Ascending aorta (tissue), 2 donors: ENCODE measurements around the gene VPS72. TPM values are rescaled to one million over a fixed set of nuclear protein-coding genes. Genes with fewer than 3 reads are reported as not detected.

Experiments
- DNase-seq, 2 donors: peaks; one replicate each; pipeline ENCODE4 v3.0.0-alpha.2; 2019; ENCODE audit warnings: low spot score in 2 of 2
- H3K27ac ChIP-seq, 2 donors: fragments of 200-600 bp; sonication (generic); one replicate each; pipeline ENCODE4 v1.5.1; 2016 to 2017; ENCODE audit warnings: mild to moderate bottlenecking in 1 of 2
- H3K27me3 ChIP-seq: fragments of 200-600 bp; sonication (generic); one replicate; pipeline ENCODE4 v1.5.1; 2017
- H3K36me3 ChIP-seq, 2 donors: fragments of 200-600 bp; sonication (generic); one replicate each; pipeline ENCODE4 v1.5.1; 2016
- H3K4me1 ChIP-seq, 2 donors: fragments of 200-600 bp; sonication (generic); one replicate each; pipeline ENCODE4 v1.5.1; 2016 to 2017; ENCODE audit warnings: mild to moderate bottlenecking in 1 of 2
- H3K4me3 ChIP-seq, 2 donors: fragments of 200-600 bp; sonication (generic); one replicate each; pipeline ENCODE4 v1.5.1; 2016 to 2017; ENCODE audit warnings: mild to moderate bottlenecking in 1 of 2
- H3K9me3 ChIP-seq, 2 donors: fragments of 200-600 bp; sonication (generic); one replicate each; pipeline ENCODE4 v1.5.1; 2016
- CTCF ChIP-seq, 3 experiments: fragments of 200-600 bp in 2 of 3; fragments of 450-650 bp in 1 of 3; sonication (generic) in 2 of 3; IDR thresholded peaks; one replicate each; pipeline ENCODE4 v1.5.1; 2016 to 2019; ENCODE audit warnings: antibody characterized with exemption in 3 of 3, mild to moderate bottlenecking in 1 of 3, moderate library complexity in 1 of 3
- intact Hi-C: fragments of 100-400 bp; cut with DNase I; formaldehyde crosslinking; loops from one replicate; pipeline ENCODE4 v1.15.1; 2023
- total RNA-seq: library from RNA; depleted of rRNA; stranded (reverse); fragments of >200 nt; gene quantifications from one replicate; pipeline ENCODE4 v1.1.0, GENCODE V29; 2016

The VPS72 gene
- total RNA-seq: 33.6 TPM

- Histone ChIP-seq H3K27ac (peak within 1 kb of the TSS; percentile 70 to 83), H3K4me1 (peaks cover 0 to 14% of the 10 kb centered on the region in 2 donors), H3K4me3 (peak within 1 kb of the TSS; percentile 71 to 76), H3K36me3 (peaks cover 9% of the 10 kb centered on the region in 2 donors), H3K27me3 (no peaks in the 10 kb centered on the region), H3K9me3 (no peaks in the 10 kb centered on the region)
- TF ChIP-seq CTCF (IDR thresholded peaks at IDR 0.05): peak in 1 of 3 experiments; percentile 14
- peak; percentile 39 to 93 for DNase-seq
- intact Hi-C loops: no loop called here
These were observed at the start of gene VPS72 for GRCh38 chr1:151189637-151190445. VPS72 (minus strand) TSS chr1:151190197; CDS start chr1:151190121, 76 bp downstream.

- no peaks in the 10 kb centered on the region for H3K9me3 ChIP-seq
- no peak for TF ChIP-seq CTCF (IDR thresholded peaks at IDR 0.05)
- H3K36me3 ChIP-seq: peaks cover 90 to 100% of the 10 kb centered on the region in 2 donors
- H3K4me1 ChIP-seq: no peaks in the 10 kb centered on the region
- H3K4me3 ChIP-seq: no peak overlapping the region
- no peaks in the 10 kb centered on the region for H3K27me3 ChIP-seq
- no peak overlapping the region for H3K27ac ChIP-seq
- no peak for DNase-seq
- intact Hi-C loops: no loop called here
These were observed 48.4 kb upstream of the VPS72 start for GRCh38 chr1:151238467-151238739.

GRCh38 chr1:151237678-151238466 is 47.9 kb upstream of the VPS72 start:
- Histone ChIP-seq H3K27ac (no peak overlapping the region), H3K36me3 (peaks cover 88 to 100% of the 10 kb centered on the region in 2 donors), H3K9me3 (no peaks in the 10 kb centered on the region), H3K27me3 (no peaks in the 10 kb centered on the region), H3K4me1 (no peaks in the 10 kb centered on the region), H3K4me3 (no peak overlapping the region)
- intact Hi-C loops: no loop called here
- TF ChIP-seq CTCF (IDR thresholded peaks at IDR 0.05): no peak
- DNase-seq: no peak

GRCh38 chr1:151235235-151235634 is 45.2 kb upstream of the VPS72 start:
- Histone ChIP-seq H3K4me1 (no peaks in the 10 kb centered on the region), H3K27me3 (no peaks in the 10 kb centered on the region), H3K4me3 (no peak overlapping the region), H3K36me3 (peaks cover 90 to 100% of the 10 kb centered on the region in 2 donors), H3K9me3 (no peaks in the 10 kb centered on the region), H3K27ac (no peak overlapping the region)
- no peak for TF ChIP-seq CTCF (IDR thresholded peaks at IDR 0.05)
- no peak for DNase-seq
- intact Hi-C loops: no loop called here

- Histone ChIP-seq H3K9me3 (no peaks in the 10 kb centered on the region), H3K36me3 (peaks cover 4 to 15% of the 10 kb centered on the region in 2 donors), H3K27ac (no peak overlapping the region), H3K4me1 (no peaks in the 10 kb centered on the region), H3K4me3 (no peak overlapping the region), H3K27me3 (no peaks in the 10 kb centered on the region)
- intact Hi-C loops: no loop called here
- no peak for TF ChIP-seq CTCF (IDR thresholded peaks at IDR 0.05)
- no peak for DNase-seq
These were observed 32.1 kb upstream of the VPS72 start for GRCh38 chr1:151222130-151222529.
